HT-29 (cell line): ENCODE measurements around the gene SDK1. TPM values are rescaled to one million over a fixed set of nuclear protein-coding genes. Genes with fewer than 3 reads are reported as not detected.

Experiments
- DNase-seq: peaks from one replicate; pipeline ENCODE4 v3.0.0-alpha.2; 2015; ENCODE audit warnings: low spot score
- total RNA-seq: library from RNA; depleted of rRNA; stranded (reverse); fragments of >200 nt; shearing (Covaris generic); gene quantifications from 2 replicates; pipeline ENCODE4 v1.2.3, GENCODE V29; 2014

Gene SDK1
- total RNA-seq, 1 experiment from 2014 or later, result not detected

DNA sequence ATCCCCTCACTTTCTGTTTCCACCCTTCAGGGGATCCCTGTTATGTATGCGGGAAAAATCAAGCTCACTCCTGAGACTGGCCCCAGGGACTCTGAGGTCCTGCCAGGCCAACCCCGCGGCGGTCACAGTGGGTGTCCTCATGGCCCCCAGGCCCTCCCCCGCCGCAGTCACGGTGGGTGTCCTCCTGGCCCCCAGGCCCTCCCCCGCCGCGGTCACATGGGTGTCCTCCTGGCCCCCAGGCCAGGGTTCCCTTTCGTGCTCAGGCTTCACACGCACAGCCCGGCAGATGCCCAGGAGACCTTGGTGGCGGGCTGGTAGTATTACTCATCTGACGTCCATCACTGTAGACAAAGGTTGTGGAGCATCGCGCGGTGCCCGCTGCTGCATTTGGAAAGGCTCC lies 890.0 kb downstream of the SDK1 start:
- DNase-seq, result no peak

DNA sequence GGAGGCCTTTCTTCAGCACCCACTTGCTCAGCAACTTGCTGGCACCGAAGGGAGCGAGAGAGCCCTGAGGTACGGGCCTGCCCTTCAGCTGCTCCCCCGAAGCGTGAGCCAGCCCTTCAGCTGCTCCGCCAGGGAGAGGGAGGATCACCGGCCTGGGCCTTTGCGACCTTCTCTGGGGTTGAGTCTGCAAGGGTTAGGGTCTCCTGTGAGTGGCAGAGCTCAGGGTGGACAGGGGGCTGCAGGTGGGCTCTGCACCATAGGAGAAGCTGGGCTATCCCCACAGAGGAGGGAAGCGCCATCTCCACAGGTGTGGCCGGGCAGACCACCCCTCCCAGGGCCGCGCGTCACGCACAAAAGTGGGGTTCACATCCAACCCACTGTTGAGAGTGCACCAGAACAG lies 890.5 kb downstream of the SDK1 start:
- no peak for DNase-seq

DNA sequence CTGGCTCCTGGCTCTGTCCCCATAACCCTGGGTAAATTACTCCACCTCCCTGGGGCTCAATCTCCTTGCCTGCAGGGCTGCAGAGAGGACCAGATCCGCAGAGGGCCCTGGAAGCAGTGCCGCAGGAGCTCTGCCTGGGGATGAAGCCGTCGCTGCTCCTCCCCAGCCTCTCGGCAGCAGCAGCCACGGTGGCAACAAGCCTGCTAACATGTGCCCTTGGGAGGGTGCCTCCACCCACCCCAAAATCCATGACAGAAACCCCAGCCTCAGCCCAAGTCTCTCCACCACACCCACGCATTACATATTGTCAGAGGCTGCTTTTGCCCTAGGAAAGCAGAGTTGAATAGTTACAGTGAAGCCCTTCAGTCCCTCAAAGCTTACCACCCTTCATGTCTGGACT lies 894.6 kb downstream of the SDK1 start:
- DNase-seq, result no peak

DNA sequence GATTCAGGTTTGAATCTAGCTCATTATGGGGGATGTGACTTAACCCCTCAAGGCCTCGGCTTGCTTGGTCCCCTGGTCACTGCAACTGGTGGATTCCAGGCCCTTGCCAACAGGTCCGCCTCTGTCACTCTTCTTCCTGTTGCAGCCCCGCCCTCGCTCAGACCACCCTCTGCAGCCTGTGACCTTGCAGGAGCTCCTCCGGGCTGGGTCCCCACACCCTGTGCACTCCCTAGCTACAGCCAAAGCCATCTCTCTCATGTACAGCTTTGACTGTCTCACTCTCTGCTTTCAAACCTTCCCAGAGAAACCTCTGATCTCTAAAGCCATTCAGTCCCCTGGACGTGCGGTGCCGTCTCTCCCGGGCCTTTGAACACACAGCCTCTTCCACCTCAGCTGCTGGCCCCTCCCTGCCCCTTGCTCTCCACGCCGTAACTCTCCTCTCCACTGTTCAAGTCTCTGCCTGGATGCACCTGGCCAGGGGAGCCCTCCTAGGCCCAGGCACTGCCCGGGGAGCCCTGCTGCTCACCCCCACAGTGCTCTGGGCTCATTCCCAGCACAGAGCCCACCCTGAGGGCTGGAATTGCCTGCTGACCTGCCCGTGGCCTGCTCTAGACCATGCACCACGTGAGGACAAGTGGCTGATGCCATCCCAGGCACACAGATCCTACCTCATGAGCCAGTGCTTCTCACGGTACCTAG lies 895.2 kb downstream of the SDK1 start:
- no peak for DNase-seq

DNA sequence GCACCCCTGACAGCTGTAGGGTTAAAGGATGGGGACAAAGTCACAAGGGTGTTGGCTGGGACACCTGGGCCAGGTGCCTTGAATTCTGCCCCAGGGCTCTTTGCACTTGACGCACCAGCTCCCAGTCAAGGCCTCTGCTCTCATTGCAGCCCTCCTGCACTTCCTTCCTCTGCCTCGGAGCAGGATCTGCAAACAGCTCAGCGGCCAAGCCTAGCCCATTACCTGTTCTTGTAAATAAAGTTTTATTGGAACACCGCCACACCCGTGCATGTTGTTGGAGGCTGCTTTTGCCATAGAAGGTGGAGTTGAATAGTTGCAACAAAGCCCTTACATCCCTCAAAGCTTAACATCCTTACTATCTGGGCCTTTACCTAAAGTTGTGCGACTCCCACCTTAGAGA lies 897.2 kb downstream of the SDK1 start:
- DNase-seq, result no peak

DNA sequence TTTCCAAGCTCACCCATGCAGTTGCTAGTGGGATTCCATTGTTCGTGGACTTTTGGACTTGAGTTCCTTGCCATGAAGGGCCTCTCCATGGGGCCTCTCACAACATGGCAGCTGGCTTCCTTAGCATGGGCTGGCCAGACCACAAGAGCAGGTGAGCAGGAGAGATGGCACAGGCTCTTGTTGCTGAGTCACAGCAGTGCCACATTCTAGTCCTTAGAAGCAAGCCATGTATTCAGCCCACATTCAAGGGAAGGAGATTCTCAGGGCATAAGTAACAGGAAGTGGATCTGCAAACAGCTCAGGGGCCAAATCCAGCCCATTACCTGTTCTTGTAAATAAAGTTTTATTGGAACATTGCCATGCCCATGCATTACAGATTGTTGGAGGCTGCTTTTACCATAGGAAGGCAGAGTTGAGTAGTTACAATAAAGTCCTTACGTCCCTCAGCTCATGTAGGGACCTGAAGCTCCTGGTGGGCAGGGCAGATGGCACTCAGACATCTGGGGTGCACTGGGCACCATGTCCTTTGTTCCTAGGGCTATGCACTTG lies 899.6 kb downstream of the SDK1 start:
- no peak for DNase-seq

DNA sequence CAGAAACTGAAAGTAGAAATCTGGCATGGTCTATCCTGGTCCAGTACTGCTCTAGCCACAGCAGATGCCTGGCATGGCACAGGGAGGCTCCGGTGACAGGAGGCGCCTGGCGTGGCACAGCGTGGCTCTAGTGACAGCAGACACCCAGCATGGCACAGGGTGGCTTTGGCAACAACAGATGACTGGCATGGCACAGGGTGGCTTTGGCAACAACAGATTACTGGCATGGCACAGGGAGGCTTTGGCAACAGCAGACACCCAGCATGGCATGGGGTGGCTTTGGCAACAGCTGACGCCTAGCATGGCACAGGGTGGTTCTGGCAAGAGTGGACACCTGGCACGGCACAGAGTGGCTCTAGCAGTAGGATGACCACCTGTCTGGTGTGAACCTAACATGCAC lies 900.5 kb downstream of the SDK1 start:
- DNase-seq, result no peak

DNA sequence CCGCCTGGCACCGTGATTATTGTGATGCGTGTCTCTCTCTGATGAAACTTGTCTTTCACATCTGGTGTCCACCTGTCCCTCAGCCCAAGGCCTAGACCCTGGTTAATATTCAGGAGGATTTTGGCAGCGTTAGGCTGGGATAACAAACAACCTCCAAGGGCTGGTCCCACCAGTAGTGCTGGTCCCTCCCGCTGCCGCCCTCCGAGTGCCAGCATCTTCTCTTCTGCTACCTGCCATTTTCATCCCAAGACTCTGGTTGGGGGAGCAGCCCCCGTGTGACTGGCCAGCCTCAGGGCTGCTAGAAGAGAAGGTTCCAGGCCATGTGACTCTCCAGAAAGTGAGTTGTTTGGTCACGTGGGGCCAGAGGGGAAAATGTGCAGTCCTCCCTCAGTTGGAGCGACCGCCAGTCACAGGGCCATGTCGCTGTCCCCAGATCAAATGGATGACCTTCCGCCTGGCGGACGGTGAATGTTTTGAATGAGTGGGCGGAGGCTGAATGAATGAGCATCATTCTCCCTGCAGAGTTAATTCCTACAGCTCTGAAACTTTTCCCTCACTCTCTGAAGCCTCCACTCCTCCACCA lies 901.2 kb downstream of the SDK1 start:
- no peak for DNase-seq

DNA sequence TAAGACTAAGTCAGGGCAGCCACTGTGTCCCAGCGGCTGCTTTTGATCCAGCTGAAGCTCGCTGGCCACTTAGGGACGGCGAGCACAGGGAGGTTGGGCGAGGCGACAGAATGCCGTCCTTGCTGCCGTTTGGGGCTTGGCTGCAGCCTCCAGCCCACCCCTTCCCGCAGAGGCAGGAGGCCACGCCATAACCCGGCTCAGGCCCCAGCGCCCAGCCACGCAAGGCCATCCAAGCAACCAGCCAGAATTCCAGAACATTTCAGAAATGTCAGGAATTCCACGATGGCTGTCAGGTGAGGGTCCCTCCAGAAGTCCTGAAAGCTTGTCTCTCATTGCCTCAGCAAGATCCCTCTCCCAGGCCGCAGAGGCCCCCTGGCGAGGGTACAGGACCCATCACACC lies 901.9 kb downstream of the SDK1 start:
- DNase-seq, result no peak

DNA sequence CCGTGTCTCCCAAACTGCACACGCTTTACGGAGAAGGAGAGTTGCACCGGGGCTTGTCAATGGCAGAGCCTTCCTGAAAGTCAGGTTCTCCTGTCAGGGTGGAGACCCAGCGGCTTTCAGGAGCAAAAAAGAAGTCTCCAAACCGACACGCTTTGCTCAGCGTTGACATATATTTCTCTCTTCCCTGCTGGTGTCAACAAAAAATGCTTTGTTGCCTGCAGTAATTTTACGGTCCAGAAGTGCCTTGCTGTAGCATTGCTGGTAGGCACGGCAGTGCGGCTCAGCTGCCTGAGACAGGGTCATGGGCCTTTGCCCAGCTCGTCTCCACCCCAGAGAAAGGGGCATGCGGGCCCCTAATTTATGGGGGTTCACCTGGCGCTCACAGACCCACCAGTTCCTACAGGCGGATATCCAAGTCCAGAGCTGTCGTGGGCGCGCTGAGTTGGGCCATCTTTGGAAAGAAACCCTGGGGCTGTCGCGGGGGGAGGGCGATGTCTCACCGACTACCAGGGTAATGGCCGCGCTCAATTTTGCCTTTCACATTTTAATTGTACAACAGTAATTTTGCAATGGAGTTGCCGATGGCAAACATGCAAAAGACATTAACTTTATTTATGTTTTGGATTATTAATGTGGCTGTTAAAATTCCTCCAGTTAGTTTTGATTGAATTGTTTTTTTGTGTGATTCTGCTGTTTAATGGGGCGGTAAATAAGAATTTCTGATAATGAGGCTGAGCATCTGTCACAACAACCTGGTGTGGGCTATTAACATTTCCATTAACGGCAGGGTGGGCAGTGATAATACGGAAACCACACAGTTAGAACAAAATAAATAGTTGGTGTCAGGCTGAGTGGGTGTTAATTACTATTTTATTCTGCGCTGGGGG lies 902.8 kb downstream of the SDK1 start:
- DNase-seq, result no peak

DNA sequence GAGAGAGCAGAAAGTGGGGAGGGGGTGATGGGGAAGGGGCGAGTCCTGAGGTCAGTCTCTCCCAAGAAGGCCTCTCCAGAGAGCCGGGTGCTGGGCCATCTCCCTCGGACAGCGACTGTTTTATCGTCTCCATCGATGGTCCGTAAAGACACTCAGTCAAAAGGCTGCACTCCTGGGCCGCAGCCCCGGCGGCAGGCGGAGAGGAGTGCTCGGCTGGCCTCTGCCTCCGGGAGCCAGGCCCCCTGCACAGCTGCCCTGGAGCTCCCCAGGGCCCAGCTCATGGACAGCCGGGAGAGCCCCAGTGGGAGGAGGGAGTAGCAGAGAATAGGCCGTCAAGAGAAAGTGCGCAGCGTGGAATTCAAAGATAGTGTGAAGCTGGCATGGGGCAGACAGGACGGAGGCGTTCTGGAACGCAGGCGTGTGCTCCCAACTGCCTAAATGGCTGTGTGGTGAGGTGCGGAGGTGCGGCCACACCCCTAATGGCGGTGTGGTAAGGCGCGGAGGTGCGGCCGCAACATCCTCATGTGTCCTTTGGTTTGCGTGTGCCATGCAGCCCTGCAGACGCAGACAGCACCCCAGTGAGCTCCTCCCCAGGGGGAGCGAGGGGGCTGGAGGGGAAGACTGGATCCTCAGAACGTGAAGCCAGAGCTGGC lies 903.6 kb downstream of the SDK1 start:
- DNase-seq, result no peak

DNA sequence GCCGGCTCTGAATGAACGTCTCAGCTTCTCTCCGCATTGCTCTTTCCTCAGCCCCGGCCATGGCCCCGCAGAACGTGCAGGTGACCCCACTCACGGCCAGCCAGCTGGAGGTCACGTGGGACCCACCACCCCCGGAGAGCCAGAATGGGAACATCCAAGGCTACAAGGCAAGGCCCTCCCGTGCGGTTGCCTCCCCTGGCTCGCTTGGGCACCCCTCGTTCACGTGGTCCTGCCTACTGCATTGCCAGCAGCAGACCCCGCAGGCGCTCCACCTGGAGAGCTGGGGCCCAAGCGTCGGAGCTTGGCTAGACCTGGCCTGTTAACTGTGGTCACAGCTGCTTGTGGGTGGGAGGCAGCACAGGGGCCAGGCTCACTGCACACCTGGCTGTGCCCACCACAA lies 904.8 kb downstream of the SDK1 start:
- no peak for DNase-seq

DNA sequence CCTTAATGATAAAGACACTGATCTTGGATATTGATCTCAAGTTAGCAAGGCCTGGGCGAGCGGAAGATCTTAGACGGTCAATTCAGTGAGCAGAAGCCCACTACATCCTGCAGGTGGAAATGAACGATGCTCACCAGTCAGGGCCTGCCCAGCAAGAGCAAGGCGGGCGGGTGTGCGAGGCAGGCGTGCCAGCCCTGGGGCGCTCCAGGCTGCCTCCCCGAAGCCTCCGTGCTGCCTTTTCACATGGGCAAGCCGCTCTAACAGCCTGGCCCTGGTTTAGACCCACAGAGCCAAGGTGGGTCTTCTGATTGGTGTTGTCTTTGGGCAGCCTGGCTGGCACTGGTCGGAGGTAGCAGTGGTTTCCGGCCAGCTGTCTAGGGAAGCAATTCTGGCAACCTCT lies 906.0 kb downstream of the SDK1 start:
- no peak for DNase-seq

DNA sequence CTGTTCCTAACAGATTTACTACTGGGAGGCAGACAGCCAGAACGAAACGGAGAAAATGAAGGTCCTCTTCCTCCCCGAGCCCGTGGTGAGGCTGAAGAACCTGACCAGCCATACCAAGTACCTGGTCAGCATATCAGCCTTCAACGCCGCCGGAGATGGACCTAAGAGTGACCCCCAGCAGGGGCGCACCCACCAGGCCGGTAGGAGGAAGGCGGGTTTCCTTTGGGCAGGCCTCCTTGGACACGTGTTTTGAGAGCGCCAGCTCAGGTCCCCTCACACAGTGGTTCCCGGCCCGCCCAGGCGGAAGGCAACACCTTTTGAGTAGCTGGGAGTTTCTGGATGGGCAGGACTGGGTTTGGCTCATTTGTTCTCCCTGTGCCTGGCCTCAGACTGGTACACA lies 907.0 kb downstream of the SDK1 start:
- DNase-seq, result no peak

DNA sequence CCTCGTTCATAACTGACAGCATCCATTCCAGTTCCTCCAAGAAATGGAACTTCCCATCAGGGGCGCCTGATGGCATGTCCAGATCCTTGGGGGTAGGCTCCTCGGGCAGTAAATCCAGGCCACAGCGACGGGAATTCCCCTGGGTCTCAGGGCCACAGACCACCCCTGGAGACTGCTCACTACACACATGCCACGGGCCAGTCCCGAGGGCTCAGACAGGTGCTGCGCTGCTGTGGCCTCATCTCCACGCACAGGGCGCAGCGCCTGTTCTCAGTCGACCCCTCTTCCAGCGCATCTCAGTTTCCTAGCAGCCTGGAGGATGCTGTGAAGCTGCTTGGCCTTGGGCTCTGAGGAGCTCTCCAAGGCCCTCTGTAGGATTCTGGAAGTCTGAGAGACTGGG lies 907.5 kb downstream of the SDK1 start:
- DNase-seq, result no peak

DNA sequence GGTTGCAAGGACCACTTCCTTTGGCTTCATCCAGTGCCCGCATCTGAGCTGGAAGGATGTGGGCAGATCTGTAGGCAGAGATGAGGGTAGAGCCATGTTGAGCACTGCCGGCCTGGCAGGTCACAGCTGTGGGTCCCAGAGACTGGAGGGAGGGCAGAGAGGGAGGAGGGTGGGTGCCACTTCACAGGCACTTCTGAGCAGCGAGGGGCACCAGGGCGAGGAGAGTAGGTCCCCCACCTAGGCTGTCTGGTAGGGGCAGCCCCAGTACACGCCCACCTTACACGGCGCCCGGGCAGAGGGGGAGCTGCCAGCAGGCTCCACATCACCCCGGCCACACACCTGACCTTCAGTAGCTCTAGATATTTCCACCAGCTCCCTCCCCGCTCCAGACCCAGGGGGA lies 908.1 kb downstream of the SDK1 start:
- no peak for DNase-seq

DNA sequence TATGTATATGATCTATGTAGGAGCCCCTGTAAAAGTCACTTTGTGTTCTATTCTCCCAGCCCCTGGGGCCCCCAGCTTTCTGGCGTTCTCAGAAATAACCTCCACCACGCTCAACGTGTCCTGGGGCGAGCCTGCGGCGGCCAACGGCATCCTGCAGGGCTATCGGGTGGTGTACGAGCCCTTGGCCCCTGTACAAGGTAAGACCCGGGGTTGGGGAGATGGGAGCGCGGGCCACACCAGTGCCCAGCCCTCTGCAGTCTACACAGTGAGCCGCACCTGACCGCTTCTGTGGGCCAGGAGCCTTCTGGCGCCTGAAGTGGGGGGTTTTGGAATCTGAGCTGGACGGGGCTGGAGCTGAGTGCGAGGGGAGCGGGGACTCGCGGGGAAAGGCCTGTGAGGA lies 908.9 kb downstream of the SDK1 start:
- DNase-seq, result no peak

DNA sequence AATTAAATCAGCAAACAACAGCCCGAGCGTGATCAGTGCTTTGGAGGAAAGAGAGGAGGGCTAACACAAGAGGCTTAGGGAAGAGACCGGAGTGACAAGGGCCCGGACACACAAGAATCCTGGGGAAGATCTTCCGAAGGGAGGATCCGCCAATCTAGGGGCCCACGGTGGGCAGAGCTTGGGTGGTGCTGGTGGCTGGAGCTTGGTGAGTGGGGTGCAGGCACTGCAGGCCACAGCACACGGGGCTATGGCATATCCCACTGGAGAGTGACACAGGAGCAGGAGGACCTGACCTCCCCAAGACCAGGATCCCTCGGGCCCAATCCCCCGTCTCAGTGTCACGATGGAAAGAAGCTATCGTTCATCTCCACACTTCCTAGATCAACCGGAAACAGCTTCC lies 909.8 kb downstream of the SDK1 start:
- no peak for DNase-seq

DNA sequence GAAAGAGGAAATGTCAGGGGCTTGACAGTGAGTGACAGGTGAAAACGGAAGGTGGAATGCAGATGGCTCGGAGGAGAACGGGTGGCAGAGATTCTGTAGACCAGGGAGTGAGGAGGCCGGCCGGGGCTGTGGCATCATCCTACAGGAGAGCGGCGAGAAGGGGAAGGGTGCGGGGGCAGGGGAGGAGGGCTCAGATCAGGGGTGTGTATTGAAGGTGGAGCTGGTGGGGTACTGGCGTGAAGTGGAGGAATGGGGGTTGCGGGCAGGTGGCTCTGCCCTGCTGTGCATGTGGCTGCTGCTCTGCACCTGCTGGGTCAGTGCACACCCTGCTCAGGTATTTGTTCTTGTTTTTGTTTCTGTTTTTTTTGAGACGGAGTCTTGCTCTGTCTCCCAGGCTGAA lies 910.2 kb downstream of the SDK1 start:
- DNase-seq, result no peak

DNA sequence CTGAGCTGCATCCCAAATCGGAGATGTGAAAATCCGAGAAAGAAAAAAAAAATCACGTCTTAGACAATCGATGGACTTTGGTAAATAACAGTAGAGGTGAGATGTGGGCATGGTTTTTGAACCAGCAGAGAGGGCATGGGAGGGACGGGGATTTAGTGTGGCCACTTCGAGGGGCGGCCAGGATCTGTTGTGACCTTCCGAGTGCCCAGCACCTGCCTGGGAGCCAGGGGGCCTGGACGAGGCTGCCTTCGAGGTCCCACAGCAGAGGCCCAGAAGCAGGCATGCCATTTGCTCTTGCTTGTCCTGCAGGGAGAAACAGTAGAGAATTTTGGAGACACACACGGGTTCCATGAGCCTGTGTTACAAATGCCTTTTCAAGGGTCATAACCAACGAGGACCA lies 911.3 kb downstream of the SDK1 start:
- DNase-seq, result no peak

DNA sequence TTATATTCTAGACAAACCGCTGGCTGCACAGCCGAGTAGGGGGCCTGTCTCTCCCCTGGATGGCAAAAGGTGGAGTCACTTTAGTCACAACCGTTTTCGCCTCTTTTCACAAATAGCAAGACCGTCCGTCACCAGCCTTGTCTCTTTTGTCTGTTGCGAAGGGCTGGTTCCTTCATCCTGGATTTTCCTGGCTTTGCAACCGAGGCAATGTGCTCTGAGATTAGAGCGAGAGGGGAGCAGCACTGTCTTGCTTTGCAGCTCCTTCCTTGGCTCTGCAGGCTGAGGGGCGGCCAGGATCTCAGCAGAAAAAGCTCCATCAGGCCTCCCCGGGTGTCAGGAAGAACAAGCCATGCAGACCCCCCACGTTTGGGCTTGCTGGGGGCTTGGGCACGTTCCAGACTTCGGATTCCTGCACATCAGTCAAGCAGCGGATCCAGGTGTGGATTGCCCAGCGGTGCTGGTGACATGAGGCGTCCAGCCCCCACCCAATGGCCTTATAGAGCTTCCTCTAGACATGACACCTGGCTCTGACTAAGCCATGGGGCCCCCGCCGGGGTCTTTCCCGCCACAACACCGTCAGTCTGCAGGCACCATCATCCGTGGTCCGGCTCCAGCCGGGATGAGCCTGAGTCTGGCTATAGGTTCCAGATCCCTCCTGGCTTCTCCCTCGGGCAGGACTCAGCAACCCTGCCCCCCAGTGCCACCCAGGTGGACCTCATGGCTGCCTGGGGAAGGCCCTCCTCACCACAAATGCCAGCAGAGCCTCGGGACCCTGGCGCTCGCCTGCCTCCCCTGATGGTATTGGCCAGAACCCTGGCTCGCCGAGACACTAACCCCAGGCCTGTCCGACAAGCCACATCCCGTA lies 913.5 kb downstream of the SDK1 start:
- DNase-seq, result no peak
